IPS-20b (cell line): ENCODE measurements around the gene SFT2D2.

Source experiments
- H3K27ac ChIP-seq: one replicate; pipeline ENCODE4 v1.5.1; 2013; ENCODE audit warnings: low read length
- H3K27me3 ChIP-seq: 2 replicates; pipeline ENCODE4 v1.6.1; 2013; ENCODE audit warnings: mild to moderate bottlenecking, low read length, inconsistent platforms; ENCODE audit not compliant: insufficient read depth
- H3K36me3 ChIP-seq: 2 replicates; pipeline ENCODE4 v1.6.1; 2013; ENCODE audit warnings: low read depth, mild to moderate bottlenecking, inconsistent platforms, low read length, moderate library complexity; ENCODE audit not compliant: insufficient read depth
- H3K4me1 ChIP-seq: 2 replicates; pipeline ENCODE4 v1.6.1; 2013; ENCODE audit warnings: mild to moderate bottlenecking, control low read depth, inconsistent platforms, low read length, moderate library complexity; ENCODE audit not compliant: insufficient read depth
- H3K4me3 ChIP-seq: 2 replicates; pipeline ENCODE4 v1.5.1; 2013; ENCODE audit warnings: mild to moderate bottlenecking, low read length, inconsistent platforms
- H3K9ac ChIP-seq: 2 replicates; pipeline ENCODE4 v1.6.1; 2013; ENCODE audit warnings: low read depth, mild to moderate bottlenecking, inconsistent platforms, low read length, moderate library complexity
- H3K9me3 ChIP-seq: 2 replicates; pipeline ENCODE4 v1.6.1; 2013; ENCODE audit warnings: mild to moderate bottlenecking, low read depth, low read length, inconsistent platforms; ENCODE audit not compliant: insufficient read depth

Gene SFT2D2

DNA sequence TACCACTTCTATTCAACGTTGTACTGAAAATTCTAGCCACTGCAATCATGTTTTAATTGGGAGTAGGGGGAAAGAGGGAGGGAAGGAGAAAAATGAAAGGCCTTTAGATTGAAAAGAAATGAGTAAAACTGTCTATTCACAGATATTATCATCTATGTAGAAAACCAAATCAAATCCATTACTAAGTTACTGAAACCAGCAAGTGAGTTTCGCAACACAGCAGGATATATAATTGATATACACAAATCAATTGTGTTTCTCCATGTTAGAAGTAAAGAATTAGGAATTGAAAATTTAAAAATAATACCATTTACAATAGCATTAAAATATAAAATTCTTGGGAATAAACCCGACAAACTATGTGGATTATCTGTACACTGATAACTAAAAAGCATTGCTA, 19.2 kb downstream of the SFT2D2 start:
- Histone ChIP-seq H3K9me3 (no peaks in the 10 kb centered on the region), H3K9ac (no peak overlapping the region), H3K4me3 (no peak overlapping the region), H3K27ac (no peak overlapping the region), H3K36me3 (peaks cover 48% of the 10 kb centered on the region), H3K27me3 (no peaks in the 10 kb centered on the region), H3K4me1 (peaks cover 2% of the 10 kb centered on the region; the same call in 1 of the 2 replicates)

DNA sequence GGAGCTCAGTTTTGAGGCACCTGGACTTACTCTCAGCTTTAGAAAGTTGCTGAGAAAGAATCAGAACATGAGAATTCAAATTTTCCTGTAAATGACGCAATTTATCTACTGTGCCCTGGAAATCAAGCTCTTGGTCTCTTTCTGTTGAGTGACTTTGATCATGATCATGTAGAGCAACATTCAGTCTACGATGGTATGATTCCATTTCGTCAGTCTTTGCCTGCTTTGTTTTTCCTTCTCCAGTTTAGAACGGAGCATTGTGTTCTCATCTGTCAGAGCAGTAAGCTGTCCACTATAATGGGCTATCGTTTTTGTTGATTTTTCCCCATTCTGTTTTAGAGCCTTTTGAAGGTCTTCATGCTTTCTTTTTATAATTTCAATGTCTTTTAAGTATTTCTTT, 20.7 kb downstream of the SFT2D2 start:
- H3K9me3 ChIP-seq: no peaks in the 10 kb centered on the region
- no peak overlapping the region for H3K9ac ChIP-seq
- H3K4me3 ChIP-seq: no peak overlapping the region
- peaks cover 3% of the 10 kb centered on the region; the same call in 1 of the 2 replicates for H3K4me1 ChIP-seq
- H3K36me3 ChIP-seq: peaks cover 39% of the 10 kb centered on the region
- H3K27ac ChIP-seq: no peak overlapping the region
- H3K27me3 ChIP-seq: no peaks in the 10 kb centered on the region

DNA sequence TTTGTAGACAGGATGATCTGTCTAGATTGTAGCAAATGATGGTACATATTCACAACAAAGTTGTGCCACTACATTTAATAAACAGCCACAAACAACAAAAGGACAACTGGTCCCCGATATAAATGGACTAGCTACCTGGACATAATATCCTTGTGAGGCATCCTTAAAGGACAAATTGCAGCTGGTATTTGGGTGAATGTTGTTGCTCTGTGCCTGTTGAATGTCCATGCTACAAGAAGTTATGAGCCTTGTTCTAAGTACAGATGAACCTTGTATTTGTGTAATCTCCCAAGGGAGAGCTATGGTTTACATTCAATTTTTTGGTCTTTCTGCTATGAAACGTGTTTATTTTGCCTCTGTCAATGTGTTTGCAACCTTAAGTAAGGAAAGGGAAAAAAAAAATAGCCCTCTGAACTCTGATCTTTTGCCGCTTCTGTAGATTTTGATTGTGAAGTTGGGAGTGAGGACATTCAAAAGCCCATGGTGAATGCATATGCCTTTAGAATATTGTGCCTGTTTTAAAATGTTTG, 26.5 kb downstream of the SFT2D2 start:
- Histone ChIP-seq H3K9ac (no peak overlapping the region), H3K9me3 (peaks cover 24% of the 10 kb centered on the region), H3K36me3 (no peaks in the 10 kb centered on the region; the same call in 1 of the 2 replicates), H3K27me3 (no peaks in the 10 kb centered on the region), H3K27ac (no peak overlapping the region), H3K4me1 (peaks cover 3% of the 10 kb centered on the region; the same call in 1 of the 2 replicates), H3K4me3 (no peak overlapping the region)

DNA sequence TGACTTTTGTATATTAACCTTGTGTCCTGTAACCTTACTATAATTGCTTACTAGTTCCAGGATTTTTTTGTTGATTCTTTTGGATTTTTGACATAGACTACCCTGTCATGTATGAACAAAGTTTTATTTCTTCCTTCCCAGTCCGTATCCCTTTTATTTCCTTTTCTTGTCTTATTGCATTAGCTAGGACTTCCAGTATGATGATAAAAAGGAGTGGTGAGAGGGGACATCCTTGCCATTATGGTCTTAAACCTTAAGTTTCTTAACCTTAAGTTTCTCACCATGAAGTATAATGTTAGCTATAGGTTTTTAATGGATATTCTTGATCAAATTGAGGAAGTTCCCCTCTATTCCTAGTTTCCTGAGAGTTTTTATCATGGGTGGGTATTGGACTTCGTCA, 30.4 kb downstream of the SFT2D2 start:
- no peaks in the 10 kb centered on the region for H3K27me3 ChIP-seq

DNA sequence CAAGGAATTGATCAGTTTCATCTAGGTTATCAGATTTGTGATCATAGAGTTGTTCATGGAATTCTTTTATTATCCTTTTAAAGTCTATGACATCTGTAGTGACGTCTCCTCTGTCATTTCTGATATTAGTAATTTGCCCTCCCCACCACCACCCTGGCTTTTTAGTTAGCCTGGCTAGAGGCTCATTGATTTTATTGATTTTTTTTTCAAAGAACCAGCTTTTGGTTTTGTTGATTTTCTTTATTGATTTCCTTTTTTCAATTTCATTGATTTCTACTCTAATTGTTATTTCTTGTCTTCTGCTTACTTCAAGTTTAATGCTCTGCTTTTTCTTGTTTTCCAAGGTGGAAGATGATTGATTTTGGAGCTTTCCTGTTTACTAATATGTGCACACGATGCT, 31.6 kb downstream of the SFT2D2 start:
- no peak overlapping the region for H3K9ac ChIP-seq
- no peaks in the 10 kb centered on the region; the same call in 1 of the 2 replicates for H3K36me3 ChIP-seq
- peaks cover 24% of the 10 kb centered on the region for H3K9me3 ChIP-seq
- H3K27me3 ChIP-seq: no peaks in the 10 kb centered on the region
- H3K4me1 ChIP-seq: peaks cover 10% of the 10 kb centered on the region; the same call in 1 of the 2 replicates
- H3K27ac ChIP-seq: no peak overlapping the region
- no peak overlapping the region for H3K4me3 ChIP-seq

More for the DNA sequence above, 30.4 kb downstream of the SFT2D2 start:
- Histone ChIP-seq H3K36me3 (no peaks in the 10 kb centered on the region; the same call in 1 of the 2 replicates), H3K9ac (no peak overlapping the region), H3K4me1 (peaks cover 10% of the 10 kb centered on the region; the same call in 1 of the 2 replicates), H3K27ac (no peak overlapping the region), H3K9me3 (peaks cover 24% of the 10 kb centered on the region), H3K4me3 (no peak overlapping the region)

DNA sequence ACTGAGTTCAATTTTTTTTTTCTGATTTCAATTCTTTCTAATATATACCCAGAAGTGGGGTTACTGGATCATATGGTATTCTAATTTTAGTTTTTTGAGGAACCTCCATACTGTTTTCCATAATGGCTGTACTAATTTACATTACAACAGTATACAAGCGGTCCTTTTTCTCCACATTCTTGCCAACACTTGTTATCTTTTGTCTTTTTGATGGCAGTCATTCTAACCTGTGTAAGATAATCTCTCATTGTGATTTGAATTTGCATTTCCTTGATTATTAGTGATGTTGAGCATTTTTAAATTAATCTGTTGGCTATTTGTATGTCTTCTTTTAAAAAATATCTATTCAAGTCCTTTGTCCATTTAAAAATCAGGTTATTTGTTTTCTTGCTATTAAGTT, 33.8 kb downstream of the SFT2D2 start:
- Histone ChIP-seq H3K9me3 (peaks cover 31% of the 10 kb centered on the region), H3K36me3 (no peaks in the 10 kb centered on the region; the same call in 1 of the 2 replicates), H3K27me3 (no peaks in the 10 kb centered on the region), H3K27ac (no peak overlapping the region), H3K4me3 (no peak overlapping the region), H3K4me1 (peaks cover 10% of the 10 kb centered on the region; the same call in 1 of the 2 replicates), H3K9ac (no peak overlapping the region)

DNA sequence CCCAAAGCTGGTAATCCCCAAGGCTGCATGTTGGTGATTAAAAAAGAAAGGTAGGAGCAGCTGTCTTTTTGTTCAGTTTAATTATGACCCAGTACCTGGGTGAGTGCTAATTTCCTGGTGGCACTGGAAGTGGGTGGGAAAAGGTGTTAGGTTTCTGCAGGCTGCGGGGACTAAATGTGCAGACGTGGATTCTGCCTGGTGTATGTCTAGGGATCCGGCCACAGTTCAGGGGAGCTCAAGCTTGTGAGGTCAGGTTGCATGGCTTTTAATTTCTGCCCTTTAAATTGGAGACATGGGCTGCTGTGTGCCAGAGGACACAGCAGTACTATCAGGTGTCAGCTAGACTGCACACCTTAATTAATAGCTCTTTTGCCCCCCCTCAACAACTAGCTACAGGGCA, 34.6 kb downstream of the SFT2D2 start:
- H3K4me3 ChIP-seq: no peak overlapping the region
- no peaks in the 10 kb centered on the region for H3K27me3 ChIP-seq
- peaks cover 28% of the 10 kb centered on the region for H3K9me3 ChIP-seq
- no peaks in the 10 kb centered on the region; the same call in 1 of the 2 replicates for H3K36me3 ChIP-seq
- H3K27ac ChIP-seq: no peak overlapping the region
- H3K4me1 ChIP-seq: peaks cover 10% of the 10 kb centered on the region; the same call in 1 of the 2 replicates
- H3K9ac ChIP-seq: no peak overlapping the region

DNA sequence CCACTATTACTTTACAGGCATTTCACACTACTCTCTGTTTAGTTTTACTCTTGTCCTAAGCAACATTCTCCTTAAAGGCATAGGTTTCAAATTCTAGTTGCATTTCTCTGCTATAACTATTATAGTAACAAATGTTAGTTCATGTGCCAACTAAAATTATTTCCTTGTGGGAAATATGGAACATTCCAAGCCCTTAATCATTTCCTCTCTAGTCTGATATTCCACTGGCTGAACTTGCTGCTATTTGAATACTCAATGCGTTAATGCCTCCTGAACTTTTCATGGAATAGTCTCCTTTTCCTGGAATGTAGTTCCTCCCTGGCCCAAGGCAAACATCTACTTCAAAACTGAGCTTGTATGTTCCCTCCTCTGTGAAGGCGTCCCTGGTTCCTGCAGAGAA, 35.6 kb downstream of the SFT2D2 start:
- Histone ChIP-seq H3K27ac (no peak overlapping the region), H3K4me3 (no peak overlapping the region), H3K4me1 (peaks cover 10% of the 10 kb centered on the region; the same call in 1 of the 2 replicates), H3K9me3 (peaks cover 18% of the 10 kb centered on the region), H3K36me3 (no peaks in the 10 kb centered on the region; the same call in 1 of the 2 replicates), H3K27me3 (no peaks in the 10 kb centered on the region), H3K9ac (no peak overlapping the region)

DNA sequence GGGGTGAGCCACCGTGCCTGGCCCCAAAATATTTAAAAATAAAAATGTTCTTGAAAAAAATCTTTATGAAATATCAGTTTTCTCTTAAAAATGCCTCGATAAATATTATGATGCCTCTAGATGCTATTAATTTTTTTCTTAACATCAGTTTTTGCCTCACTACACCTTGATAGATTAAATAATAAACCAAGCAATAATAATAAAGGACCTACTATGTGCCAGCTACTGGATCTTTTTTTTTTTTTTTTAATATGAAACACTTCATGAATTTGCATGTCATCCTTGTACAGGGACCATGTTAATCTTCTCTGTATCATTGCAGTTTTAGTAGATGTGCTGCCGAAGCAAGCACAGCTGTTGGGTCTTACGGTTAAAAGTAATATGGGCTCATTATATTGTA, 37.3 kb downstream of the SFT2D2 start:
- Histone ChIP-seq H3K9ac (no peak overlapping the region), H3K4me1 (peaks cover 10% of the 10 kb centered on the region; the same call in 1 of the 2 replicates), H3K27ac (no peak overlapping the region), H3K9me3 (peaks cover 10% of the 10 kb centered on the region), H3K4me3 (no peak overlapping the region), H3K27me3 (no peaks in the 10 kb centered on the region), H3K36me3 (no peaks in the 10 kb centered on the region)

DNA sequence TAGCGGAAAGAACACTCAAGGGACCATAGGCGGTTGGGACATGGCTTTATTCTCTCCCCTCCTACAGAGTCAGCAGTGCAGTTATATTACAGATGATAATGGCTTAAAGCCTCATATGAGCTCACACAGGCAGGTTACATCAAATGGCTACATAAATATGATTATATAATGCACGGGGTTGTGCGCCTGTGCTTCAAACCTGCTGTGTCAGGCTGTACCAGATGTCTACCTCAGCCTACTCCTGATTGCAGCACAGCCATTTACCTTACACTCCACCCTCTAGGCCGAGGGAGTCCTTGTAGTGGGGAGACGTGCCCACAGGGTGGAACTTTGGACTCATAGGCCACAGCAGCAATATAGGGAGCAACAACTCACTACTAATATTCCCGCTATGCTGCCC, 38.5 kb downstream of the SFT2D2 start:
- no peaks in the 10 kb centered on the region for H3K36me3 ChIP-seq
- H3K27me3 ChIP-seq: no peaks in the 10 kb centered on the region
- H3K9me3 ChIP-seq: peaks cover 10% of the 10 kb centered on the region
- H3K4me1 ChIP-seq: peaks cover 7% of the 10 kb centered on the region; the same call in 1 of the 2 replicates
- no peak overlapping the region for H3K4me3 ChIP-seq
- no peak overlapping the region for H3K9ac ChIP-seq
- H3K27ac ChIP-seq: no peak overlapping the region

DNA sequence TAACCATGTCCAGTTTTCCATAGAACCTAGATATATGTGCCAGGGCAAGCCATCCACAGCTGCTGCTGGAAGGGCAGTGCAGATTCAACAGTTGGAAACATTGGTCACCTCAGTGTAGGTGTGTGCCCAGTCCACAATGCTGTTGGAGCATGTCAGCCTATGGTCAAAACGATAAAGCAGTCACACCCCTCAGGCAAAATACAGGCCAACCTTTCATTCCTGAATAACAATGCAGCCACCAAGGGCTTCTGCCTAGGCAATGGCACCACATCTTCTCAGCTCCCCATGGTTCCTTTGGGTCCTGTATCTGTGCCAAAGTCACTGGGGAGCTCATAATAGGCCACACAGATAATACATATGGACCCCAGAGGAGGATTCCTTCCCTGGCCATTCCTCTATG, 39.8 kb downstream of the SFT2D2 start:
- Histone ChIP-seq H3K36me3 (no peaks in the 10 kb centered on the region), H3K27ac (no peak overlapping the region), H3K4me1 (no peaks in the 10 kb centered on the region), H3K9ac (no peak overlapping the region), H3K27me3 (no peaks in the 10 kb centered on the region), H3K4me3 (no peak overlapping the region), H3K9me3 (peaks cover 10% of the 10 kb centered on the region)

DNA sequence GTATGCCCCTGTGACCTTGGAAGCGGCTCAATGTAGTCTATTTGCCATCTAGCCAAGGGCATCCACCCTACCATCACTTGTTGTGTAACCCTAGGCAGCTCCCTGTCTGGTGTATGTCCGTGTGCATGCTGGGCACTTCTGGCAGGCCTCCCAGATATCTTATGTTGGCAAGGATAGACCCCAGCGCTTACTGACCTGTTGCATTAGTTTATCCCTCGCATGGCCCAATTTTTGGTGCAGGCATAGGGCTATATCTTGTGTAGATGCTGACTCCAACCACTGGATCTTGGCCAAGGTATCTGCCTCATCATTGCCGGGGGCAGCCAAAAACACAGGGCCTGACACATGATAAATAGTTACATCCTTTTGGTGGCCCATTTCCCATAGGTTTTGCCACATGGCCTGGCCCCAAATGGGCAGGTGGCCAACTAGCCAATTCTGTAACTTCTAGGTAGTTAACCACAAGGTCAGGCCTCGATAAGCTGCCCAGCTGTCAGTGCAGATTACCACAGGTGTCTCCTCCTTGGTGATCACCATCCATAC, 40.9 kb downstream of the SFT2D2 start:
- no peaks in the 10 kb centered on the region for H3K4me1 ChIP-seq
- H3K9ac ChIP-seq: no peak overlapping the region
- peaks cover 10% of the 10 kb centered on the region for H3K9me3 ChIP-seq
- no peak overlapping the region for H3K27ac ChIP-seq
- no peaks in the 10 kb centered on the region for H3K27me3 ChIP-seq
- no peak overlapping the region for H3K4me3 ChIP-seq
- H3K36me3 ChIP-seq: no peaks in the 10 kb centered on the region
